Left lung (tissue), 10 donors: ENCODE results near the gene NXF3. TPM values are rescaled to one million over a fixed set of nuclear protein-coding genes. Genes with fewer than 3 reads are reported as not detected.
"Not testable (repeated sequence)": the region's sequence is repeated elsewhere in the genome, so short reads cannot be mapped to it uniquely, and the experiment has no call there.

ENCODE experiments used
- ATAC-seq: fragments of 200-7000 bp; cut with Tn5 transposase; one replicate; pipeline ENCODE4 v1.9.1; 2020; ENCODE audit warnings: moderate library complexity
- DNase-seq, 4 donors: peaks; one replicate each; pipeline ENCODE4 v3.0.0-alpha.2; 2013 to 2020
- H3K27ac ChIP-seq, 2 donors: fragments of 200-600 bp; sonication (generic) in 1 of 2; one replicate each; pipeline versions ENCODE4 v1.5.0 to v1.8.0; 2020 to 2021
- H3K27me3 ChIP-seq, 2 donors: fragments of 200-600 bp; sonication (generic) in 1 of 2; one replicate each; pipeline versions ENCODE4 v1.5.0 to v1.8.0; 2020 to 2021
- H3K36me3 ChIP-seq, 2 donors: fragments of 200-600 bp; sonication (generic) in 1 of 2; one replicate each; pipeline versions ENCODE4 v1.5.0 to v1.8.0; 2020 to 2021
- H3K4me1 ChIP-seq, 2 donors: fragments of 200-600 bp; one replicate each; pipeline ENCODE4 v1.8.0; 2021
- H3K4me3 ChIP-seq, 2 donors: fragments of 200-600 bp; sonication (generic) in 1 of 2; one replicate each; pipeline versions ENCODE4 v1.5.0 to v1.8.0; 2020 to 2021; ENCODE audit warnings: mild to moderate bottlenecking in 1 of 2
- H3K9me3 ChIP-seq, 2 donors: fragments of 200-600 bp; sonication (generic) in 1 of 2; one replicate each; pipeline versions ENCODE4 v1.5.0 to v1.8.0; 2020 to 2021
- CTCF ChIP-seq, 2 donors: fragments of 200-600 bp; sonication (generic) in 1 of 2; IDR thresholded peaks; one replicate each; pipeline versions ENCODE4 v1.5.0 to v1.8.0; 2021; ENCODE audit warnings: antibody characterized with exemption in 2 of 2
- intact Hi-C, 2 donors: fragments of 100-400 bp; cut with DNase I; formaldehyde crosslinking; loops; one replicate each; pipeline versions ENCODE4 v1.11.2 to v1.14.2; 2022
- polyA plus RNA-seq, 6 donors: library from polyadenylated mRNA; unstranded; fragments of 120-200 nt; gene quantifications; one replicate each; pipeline ENCODE4 v1.2.1, GENCODE V29; 2013; ENCODE audit not compliant: insufficient read length in 6 of 6
- total RNA-seq, 2 donors: library from RNA; stranded (reverse); fragmentation: NEBNext Ultra II Directional; extraction: Animal tissue kit (Norgen Biotek cat#: 25700); gene quantifications; one replicate each; pipeline ENCODE4 v1.2.1, GENCODE V29; 2021
- donor health status: DM: no; HTN: yes; CAD: no.
- donor health status: DM: no; HTN: no; CAD: no.

The NXF3 gene
- total and polyA plus RNA-seq, 8 donors: 0.14 to 3.6 (median 0.48) TPM

GRCh38 chrX:103051260-103051789, 41.6 kb downstream of the NXF3 start:
- H3K36me3 ChIP-seq: no peaks in the 10 kb centered on the region
- H3K27ac ChIP-seq: no peak overlapping the region
- DNase-seq (no peak), ATAC-seq (no peak)
- no peak overlapping the region for H3K4me3 ChIP-seq
- H3K9me3 ChIP-seq: no peaks in the 10 kb centered on the region
- intact Hi-C loops: no loop called here
- no peak for TF ChIP-seq CTCF (IDR thresholded peaks at IDR 0.05)
- no peaks in the 10 kb centered on the region for H3K27me3 ChIP-seq
- H3K4me1 ChIP-seq: no peaks in the 10 kb centered on the region

GRCh38 chrX:103033371-103033770, 59.6 kb downstream of the NXF3 start:
- ATAC-seq, intact Hi-C loops, H3K36me3 ChIP-seq, H3K4me1 ChIP-seq, H3K4me3 ChIP-seq, H3K27me3 ChIP-seq, H3K9me3 ChIP-seq, H3K27ac ChIP-seq, DNase-seq: not testable (repeated sequence)

Other genes starting within 250 kb of the NXF3 start
- gene RAB40AL, start 155.9 kb downstream of the NXF3 start, total RNA-seq: under 1 TPM; 0.58 to 0.99 TPM
- gene RAB40AL, start 155.9 kb downstream of the NXF3 start, polyA plus RNA-seq: under 1 TPM in 5 of 6 donors, not detected in 1; 0.17 to 0.61 (median 0.28) TPM
- gene BEX1, start 29.0 kb downstream of the NXF3 start, total RNA-seq: under 1 TPM; 0.44 to 0.65 TPM
- 10 to 100 TPM in 3 of 6 donors, 1 to 10 TPM in 3; 7.8 to 13.9 (median 9.9) TPM for gene BEX1, start 29.0 kb downstream of the NXF3 start, polyA plus RNA-seq
- gene BEX4, start 122.0 kb upstream of the NXF3 start, total RNA-seq: 10 to 100 TPM; 28.8 to 33.5 TPM
- gene BEX4, start 122.0 kb upstream of the NXF3 start, polyA plus RNA-seq: 100 to 1,000 TPM in 1 of 6 donors, 10 to 100 TPM in 5; 75.8 to 102 (median 91.9) TPM
- gene TCEAL8, start 162.0 kb upstream of the NXF3 start, total RNA-seq: 10 to 100 TPM; 51.7 to 51.8 TPM
- gene TCEAL8, start 162.0 kb upstream of the NXF3 start, polyA plus RNA-seq: 100 to 1,000 TPM; 108 to 120 (median 112) TPM
- gene TCEAL5, start 183.6 kb upstream of the NXF3 start, total RNA-seq: not detected
- 1 to 10 TPM; 1.4 to 2.0 (median 1.7) TPM for gene TCEAL5, start 183.6 kb upstream of the NXF3 start, polyA plus RNA-seq
- 10 to 100 TPM in 1 of 2 donors, 1 to 10 TPM in 1; 9.7 to 19.3 TPM for gene BEX2, start 217.8 kb upstream of the NXF3 start, total RNA-seq
- 10 to 100 TPM; 20.5 to 38.4 (median 25.1) TPM for gene BEX2, start 217.8 kb upstream of the NXF3 start, polyA plus RNA-seq
- gene TCEAL7, start 237.1 kb upstream of the NXF3 start, total RNA-seq: 1 to 10 TPM; 3.5 to 8.2 TPM
- 10 to 100 TPM; 19.3 to 28.6 (median 23.9) TPM for gene TCEAL7, start 237.1 kb upstream of the NXF3 start, polyA plus RNA-seq